Activated CD4-positive, alpha-beta T cell treated with anti-CD3 and anti-CD28 coated beads, Interleukin-2, amount 10 ng/mL, durations not matched to agents 7 days and 5 days (primary cell): ENCODE data around the gene IGF1R. TPM values are rescaled to one million over a fixed set of nuclear protein-coding genes. Genes with fewer than 3 reads are reported as not detected.

ENCODE experiments used
- CTCF ChIA-PET: fragments of 350-600 bp; sonication (Branson Sonifier 250); formaldehyde crosslinking; loops from one replicate; lab custom pipeline; 2021; ENCODE audit warnings: antibody characterized with exemption; lab: Charles Lee
- POLR2A ChIA-PET: fragments of 350-600 bp; sonication (Branson Sonifier 250); formaldehyde crosslinking; loops from one replicate; lab custom pipeline; 2021; ENCODE audit warnings: antibody characterized with exemption; lab: Charles Lee
- DNase-seq: peaks from one replicate; pipeline ENCODE4 v3.0.0-alpha.2; 2020
- H3K27ac Mint-ChIP-seq: one replicate; pipeline ENCODE4 v1.8.0; 2021; ENCODE audit warnings: mild to moderate bottlenecking, moderate library complexity, mixed read lengths
- H3K27me3 Mint-ChIP-seq: one replicate; pipeline ENCODE4 v1.8.0; 2021; ENCODE audit warnings: mixed read lengths
- H3K36me3 Mint-ChIP-seq: one replicate; pipeline ENCODE4 v1.8.0; 2021; ENCODE audit warnings: low read depth, mixed read lengths
- H3K4me1 Mint-ChIP-seq: one replicate; pipeline ENCODE4 v1.8.0; 2021; ENCODE audit warnings: mixed read lengths
- H3K4me3 Mint-ChIP-seq: one replicate; pipeline ENCODE4 v1.8.0; 2021; ENCODE audit warnings: mild to moderate bottlenecking, moderate library complexity, mixed read lengths
- H3K9me3 Mint-ChIP-seq: one replicate; pipeline ENCODE4 v1.8.0; 2021; ENCODE audit warnings: mixed read lengths
- total RNA-seq, 2 experiments: library from RNA; stranded (reverse); gene quantifications; one replicate each; pipeline ENCODE4 v1.2.3, GENCODE V29; 2021

Gene IGF1R
- total RNA-seq, 2 experiments from 2014 or later, result 18.8 to 24.8 TPM

DNA sequence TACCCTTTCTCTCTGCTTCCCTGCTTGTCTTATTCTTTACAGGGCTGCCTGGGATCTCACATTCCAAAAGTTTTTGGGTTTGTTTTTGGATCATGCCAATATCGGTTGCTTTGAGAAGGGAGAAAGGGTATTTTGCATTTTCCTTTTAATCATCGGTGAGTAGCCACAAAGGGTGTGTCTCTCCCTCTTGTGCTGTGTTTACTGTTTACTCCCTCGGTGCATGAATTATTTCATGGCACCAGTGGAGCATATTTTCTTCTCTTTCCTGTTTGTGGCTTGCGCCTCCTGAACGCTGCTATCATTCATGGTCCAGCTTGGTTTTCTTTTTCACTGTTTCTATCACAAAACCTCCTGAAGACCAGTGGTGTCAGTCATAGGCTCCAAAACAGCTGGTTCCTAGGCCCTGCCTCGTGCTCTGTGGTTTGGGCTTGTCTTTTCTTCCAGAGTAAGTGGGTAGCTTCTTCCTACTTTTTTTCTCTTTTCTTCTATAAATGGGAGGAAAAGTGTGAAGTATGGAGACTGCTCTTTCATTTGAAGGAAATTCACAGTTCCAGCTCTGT, 54.9 kb downstream of the IGF1R start:
- no peak overlapping the region for H3K4me3 Mint-ChIP-seq
- ChIA-PET CTCF (interaction anchor here (1.1 to 1.3 kb wide), 2 partner anchors 14 to 56 kb away, joined by 3 to 5 read pairs; no protein-coding TSS in a partner anchor), POLR2A (no interaction called here)
- no peaks in the 10 kb centered on the region for H3K9me3 Mint-ChIP-seq
- H3K27ac Mint-ChIP-seq, result peak overlapping the region; percentile 4
- peaks cover 3% of the 10 kb centered on the region for H3K36me3 Mint-ChIP-seq
- no peaks in the 10 kb centered on the region for H3K27me3 Mint-ChIP-seq
- no peak for DNase-seq
- peaks cover 29% of the 10 kb centered on the region for H3K4me1 Mint-ChIP-seq

DNA sequence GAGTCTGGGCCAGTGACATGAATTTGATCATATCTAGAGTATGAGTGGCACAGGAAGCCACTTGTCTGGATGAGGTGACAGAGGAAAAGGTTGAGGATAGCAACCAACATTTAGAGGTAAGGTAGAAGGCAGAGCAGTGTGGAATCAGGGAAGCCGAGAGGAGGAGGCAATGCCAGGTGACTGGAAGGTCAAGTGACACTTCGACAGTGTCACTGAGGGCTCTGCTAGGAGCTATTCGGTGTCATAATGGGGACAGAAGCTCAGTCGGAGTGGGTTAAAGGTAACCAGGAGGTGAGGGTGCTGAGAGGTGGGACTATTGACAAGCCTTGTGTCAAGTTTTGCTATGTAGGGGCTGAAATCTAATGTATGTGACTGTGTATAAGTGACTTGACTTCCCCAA, 56.7 kb downstream of the IGF1R start:
- Mint-ChIP-seq H3K9me3 (no peaks in the 10 kb centered on the region), H3K27ac (no peak overlapping the region), H3K27me3 (no peaks in the 10 kb centered on the region), H3K36me3 (peaks cover 8% of the 10 kb centered on the region), H3K4me3 (no peak overlapping the region), H3K4me1 (peaks cover 13% of the 10 kb centered on the region)
- POLR2A ChIA-PET, result interaction anchor here (0.5 kb wide), 1 partner anchor 10 kb away, joined by 5 read pairs; no protein-coding TSS in a partner anchor
- DNase-seq, result no peak
- CTCF ChIA-PET, result interaction anchor here (0.9 kb wide), 1 partner anchor 10 kb away, joined by 3 read pairs; no protein-coding TSS in a partner anchor

- Mint-ChIP-seq H3K9me3 (peaks cover 1% of the 10 kb centered on the region), H3K4me3 (no peak overlapping the region), H3K4me1 (peaks cover 7% of the 10 kb centered on the region), H3K27ac (no peak overlapping the region), H3K36me3 (peaks cover 12% of the 10 kb centered on the region), H3K27me3 (no peaks in the 10 kb centered on the region)
- POLR2A ChIA-PET, result no interaction called here
- no peak for DNase-seq
- CTCF ChIA-PET, result interaction anchor here (2.1 kb wide), 1 partner anchor 14 kb away, joined by 5 read pairs; no protein-coding TSS in a partner anchor
Observed at GRCh38 chr15:98706387-98706786, 58.0 kb downstream of the IGF1R start.

DNA sequence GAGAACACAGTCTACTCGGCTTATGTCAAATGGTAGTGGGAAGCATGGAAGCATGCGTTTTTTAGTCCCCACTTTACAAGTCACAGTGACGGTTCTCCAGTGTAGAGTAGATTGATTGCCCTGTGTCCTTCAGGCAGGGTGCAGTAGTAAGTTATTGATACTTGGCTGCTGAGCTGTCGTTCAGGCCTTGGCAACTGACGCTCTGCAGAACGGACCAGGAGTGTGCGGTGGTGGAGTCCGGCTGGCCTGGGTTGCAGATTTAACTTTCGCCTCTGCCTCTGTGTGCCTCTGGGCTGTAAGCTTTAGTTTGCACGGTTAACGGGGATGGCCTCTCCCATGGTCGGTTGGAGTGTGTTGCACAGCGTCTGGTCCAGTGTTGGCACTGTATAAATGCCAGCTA, 58.6 kb downstream of the IGF1R start:
- Mint-ChIP-seq H3K4me3 (no peak overlapping the region), H3K27ac (no peak overlapping the region), H3K36me3 (peaks cover 18% of the 10 kb centered on the region), H3K27me3 (no peaks in the 10 kb centered on the region), H3K4me1 (peaks cover 7% of the 10 kb centered on the region), H3K9me3 (peaks cover 6% of the 10 kb centered on the region)
- POLR2A ChIA-PET, result interaction anchor here (0.6 kb wide), 1 partner anchor 22 kb away, joined by 4 read pairs; no protein-coding TSS in a partner anchor
- DNase-seq, result no peak
- CTCF ChIA-PET, result interaction anchor here (2.1 kb wide), 1 partner anchor 13 kb away, joined by 5 read pairs; no protein-coding TSS in a partner anchor

DNA sequence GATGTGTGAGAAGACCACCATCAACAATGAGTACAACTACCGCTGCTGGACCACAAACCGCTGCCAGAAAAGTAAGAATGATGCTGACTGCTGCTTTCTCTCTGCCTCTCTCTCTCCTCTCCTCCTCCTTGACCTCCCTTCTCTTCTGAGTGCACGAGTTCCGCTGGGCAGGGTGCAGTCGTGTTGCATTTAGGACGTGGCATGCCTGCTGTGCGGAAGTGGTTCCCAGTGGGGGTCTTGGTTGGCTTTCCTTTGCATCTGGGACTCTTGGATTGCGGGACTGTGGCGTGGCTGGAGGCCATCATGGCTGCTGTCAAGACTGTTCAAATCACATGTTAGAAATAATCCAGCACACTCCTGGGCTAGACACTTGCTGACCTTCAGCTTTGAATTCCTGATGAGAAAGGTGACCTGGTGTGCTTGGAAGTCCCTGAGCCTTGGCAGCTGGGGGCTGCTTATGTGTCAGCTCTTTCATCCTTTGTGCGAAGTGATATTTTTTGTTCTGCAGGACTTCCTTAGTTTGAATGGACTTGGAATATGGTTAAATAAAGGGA, 59.8 kb downstream of the IGF1R start:
- Mint-ChIP-seq H3K36me3 (peaks cover 28% of the 10 kb centered on the region), H3K4me3 (no peak overlapping the region), H3K27me3 (no peaks in the 10 kb centered on the region), H3K9me3 (peaks cover 10% of the 10 kb centered on the region), H3K4me1 (peaks cover 12% of the 10 kb centered on the region), H3K27ac (no peak overlapping the region)
- ChIA-PET POLR2A (no interaction called here), CTCF (interaction anchor here (1.4 kb wide), 1 partner anchor 17 kb away, joined by 3 read pairs; no protein-coding TSS in a partner anchor)
- DNase-seq, result no peak

- ChIA-PET CTCF (interaction anchor here (0.5 kb wide), 1 partner anchor 350 kb away, joined by 3 read pairs; no protein-coding TSS in a partner anchor), POLR2A (no interaction called here)
- Mint-ChIP-seq H3K36me3 (peaks cover 30% of the 10 kb centered on the region), H3K27me3 (no peaks in the 10 kb centered on the region), H3K4me1 (peaks cover 44% of the 10 kb centered on the region), H3K9me3 (peaks cover 10% of the 10 kb centered on the region), H3K27ac (peak overlapping the region; percentile 50), H3K4me3 (no peak overlapping the region)
- no peak for DNase-seq
Observed at GRCh38 chr15:98711810-98712209, 63.5 kb downstream of the IGF1R start.

DNA sequence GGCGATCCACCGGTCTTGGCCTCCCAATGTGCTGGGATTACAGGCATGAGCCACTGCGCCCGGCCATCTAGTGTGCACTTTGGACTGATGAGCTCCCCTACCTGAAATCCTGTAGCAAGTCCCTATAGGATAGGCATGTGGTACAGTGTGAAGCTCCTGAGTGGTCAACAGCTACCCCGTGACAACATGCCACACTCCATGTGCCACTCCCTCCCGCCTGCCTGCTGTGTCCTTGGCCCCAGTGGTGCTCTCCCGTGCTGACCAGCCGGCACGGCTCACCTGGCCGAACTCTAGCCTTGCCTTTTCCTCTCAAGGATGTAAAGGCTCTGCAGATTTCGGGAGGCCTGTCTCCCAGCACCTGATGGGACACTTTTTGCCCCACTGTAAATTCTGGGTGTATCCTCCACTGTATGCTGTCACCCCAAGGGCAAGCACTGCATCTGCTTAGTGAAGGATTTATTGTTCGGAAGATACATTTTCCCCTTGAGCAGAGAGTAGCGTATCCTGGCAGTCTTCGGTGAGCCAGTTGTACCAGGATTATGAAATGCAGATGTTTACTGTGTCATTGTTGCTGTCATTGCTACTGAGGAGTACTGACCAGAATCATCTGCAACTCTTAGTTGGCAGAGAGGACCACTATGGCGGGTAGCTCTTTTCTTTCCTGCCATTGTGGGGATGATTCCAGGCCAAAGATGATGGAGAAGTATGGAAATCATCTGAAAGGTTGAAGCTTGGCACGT, 64.7 kb downstream of the IGF1R start:
- peaks cover 29% of the 10 kb centered on the region for H3K36me3 Mint-ChIP-seq
- POLR2A ChIA-PET, result no interaction called here
- peaks cover 10% of the 10 kb centered on the region for H3K9me3 Mint-ChIP-seq
- H3K4me3 Mint-ChIP-seq, result no peak overlapping the region
- H3K4me1 Mint-ChIP-seq, result peaks cover 50% of the 10 kb centered on the region
- DNase-seq, result no peak
- CTCF ChIA-PET, result no interaction called here
- no peaks in the 10 kb centered on the region for H3K27me3 Mint-ChIP-seq
- peak overlapping the region; percentile 31 for H3K27ac Mint-ChIP-seq

DNA sequence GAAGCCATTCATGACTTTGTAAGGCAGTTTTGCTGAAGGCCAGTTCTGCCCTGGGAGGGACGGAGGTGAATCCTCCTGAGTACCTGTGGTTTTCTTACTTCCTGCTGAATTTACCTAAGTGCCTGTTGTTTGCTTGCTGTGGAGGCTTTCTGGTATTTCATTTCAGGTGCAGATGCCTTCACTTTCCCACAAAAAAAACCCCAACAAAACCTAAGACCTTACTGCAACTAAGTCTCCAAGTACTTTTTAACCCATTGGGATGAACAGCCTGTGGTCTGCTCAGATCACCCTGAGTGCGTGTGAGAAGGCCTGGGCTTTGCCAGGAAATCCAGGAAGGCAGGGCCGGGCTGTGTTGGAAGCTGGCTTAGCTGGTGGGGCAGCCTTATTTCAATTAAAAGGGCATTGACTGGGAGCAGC, 65.3 kb downstream of the IGF1R start:
- H3K27me3 Mint-ChIP-seq, result no peaks in the 10 kb centered on the region
- H3K36me3 Mint-ChIP-seq, result peaks cover 25% of the 10 kb centered on the region
- H3K9me3 Mint-ChIP-seq, result peaks cover 10% of the 10 kb centered on the region
- ChIA-PET CTCF (no interaction called here), POLR2A (no interaction called here)
- H3K27ac Mint-ChIP-seq, result peak overlapping the region; percentile 71
- H3K4me3 Mint-ChIP-seq, result no peak overlapping the region
- peak; percentile 27 for DNase-seq
- H3K4me1 Mint-ChIP-seq, result peaks cover 50% of the 10 kb centered on the region

DNA sequence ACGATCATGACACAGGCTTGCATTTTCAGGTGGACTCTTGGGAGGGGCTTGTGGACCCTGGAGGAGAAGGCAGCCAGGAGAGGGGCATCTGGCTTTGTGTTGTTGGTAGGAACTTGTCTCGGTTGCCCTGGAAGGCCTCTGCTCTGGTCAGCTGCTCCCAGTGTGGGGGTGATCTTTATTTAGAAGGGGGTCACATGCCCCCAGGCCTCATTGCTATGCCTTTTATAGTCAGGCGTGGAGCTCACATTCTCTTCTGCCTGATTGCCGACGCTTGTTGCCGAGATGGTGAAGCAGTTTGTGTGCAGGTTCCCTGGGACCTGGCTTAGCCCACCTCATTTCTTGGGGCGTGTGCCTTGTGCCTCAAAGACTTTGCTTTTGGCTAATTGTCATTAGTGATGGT, 66.6 kb downstream of the IGF1R start:
- Mint-ChIP-seq H3K27ac (peak overlapping the region; percentile 54), H3K27me3 (no peaks in the 10 kb centered on the region)
- POLR2A ChIA-PET, result interaction anchor here (0.7 kb wide), 1 partner anchor 10 kb away, joined by 5 read pairs; no protein-coding TSS in a partner anchor

GRCh38 chr15:98715401-98715800, 67.1 kb downstream of the IGF1R start:
- POLR2A ChIA-PET, result no interaction called here
- no peaks in the 10 kb centered on the region for H3K27me3 Mint-ChIP-seq
- no peak overlapping the region for H3K27ac Mint-ChIP-seq
- peaks cover 10% of the 10 kb centered on the region for H3K9me3 Mint-ChIP-seq
- CTCF ChIA-PET, result interaction anchor here (1.3 kb wide), 1 partner anchor 11 kb away, joined by 3 read pairs; no protein-coding TSS in a partner anchor
- peaks cover 22% of the 10 kb centered on the region for H3K36me3 Mint-ChIP-seq
- DNase-seq, result no peak
- peaks cover 53% of the 10 kb centered on the region for H3K4me1 Mint-ChIP-seq
- H3K4me3 Mint-ChIP-seq, result no peak overlapping the region

More for the DNA sequence above, 66.6 kb downstream of the IGF1R start:
- no peak overlapping the region for H3K4me3 Mint-ChIP-seq
- no peak for DNase-seq
- H3K9me3 Mint-ChIP-seq, result peaks cover 10% of the 10 kb centered on the region
- CTCF ChIA-PET, result interaction anchor here (1.3 kb wide), 1 partner anchor 10 kb away, joined by 3 read pairs; no protein-coding TSS in a partner anchor
- H3K4me1 Mint-ChIP-seq, result peaks cover 50% of the 10 kb centered on the region
- peaks cover 22% of the 10 kb centered on the region for H3K36me3 Mint-ChIP-seq

DNA sequence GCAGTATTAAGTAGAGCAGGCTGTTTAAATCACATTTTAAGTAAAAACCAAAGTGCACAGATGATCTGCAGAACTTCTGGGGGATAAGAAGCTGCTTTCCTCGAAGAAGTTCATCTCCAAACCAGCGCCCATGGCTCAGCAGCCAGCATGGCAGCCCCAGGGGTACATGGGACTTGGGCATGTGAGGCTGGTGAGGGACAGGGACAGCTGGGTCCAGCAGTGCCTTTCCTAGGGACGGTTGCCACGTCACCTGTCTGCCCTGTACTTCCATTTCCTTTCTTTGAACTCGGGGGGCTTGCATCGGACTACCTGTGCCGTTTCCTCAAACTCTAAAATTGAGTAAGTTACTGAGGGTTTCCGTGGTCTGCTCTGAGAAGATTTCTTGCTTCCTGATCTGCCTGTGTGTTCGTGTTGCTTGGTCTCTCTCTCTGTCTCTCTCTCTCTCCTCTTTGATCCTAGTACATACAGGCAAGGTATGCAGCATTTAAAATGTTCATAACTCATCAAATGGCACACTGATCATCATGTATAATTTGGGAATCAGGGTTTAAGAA, 67.6 kb downstream of the IGF1R start:
- DNase-seq, result peak; percentile 13
- peaks cover 20% of the 10 kb centered on the region for H3K36me3 Mint-ChIP-seq
- peaks cover 59% of the 10 kb centered on the region for H3K4me1 Mint-ChIP-seq
- ChIA-PET POLR2A (no interaction called here), CTCF (no interaction called here)
- H3K27ac Mint-ChIP-seq, result peak overlapping the region; percentile 38
- H3K4me3 Mint-ChIP-seq, result no peak overlapping the region
- H3K9me3 Mint-ChIP-seq, result peaks cover 10% of the 10 kb centered on the region
- H3K27me3 Mint-ChIP-seq, result no peaks in the 10 kb centered on the region

DNA sequence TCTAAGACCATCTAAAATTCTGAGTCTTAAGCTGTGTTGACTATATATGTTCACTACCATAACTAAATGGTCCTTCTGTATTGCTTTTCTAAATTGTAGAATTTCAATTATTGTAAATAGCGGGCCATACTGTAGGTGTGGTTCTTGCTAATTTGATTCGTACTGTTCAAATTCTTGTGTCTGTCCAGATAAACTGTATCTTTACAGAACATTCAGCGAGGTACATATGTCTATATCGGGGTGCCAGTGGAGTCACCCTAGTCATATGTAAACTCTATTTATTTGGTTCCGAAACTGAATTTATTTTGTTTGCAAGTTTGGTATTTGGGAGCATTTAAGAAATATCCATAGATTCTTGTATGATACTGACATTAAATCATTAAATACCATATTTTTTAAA, 69.0 kb downstream of the IGF1R start:
- H3K4me1 Mint-ChIP-seq, result peaks cover 69% of the 10 kb centered on the region
- no peak overlapping the region for H3K4me3 Mint-ChIP-seq
- no peak overlapping the region for H3K27ac Mint-ChIP-seq
- no peak for DNase-seq
- H3K27me3 Mint-ChIP-seq, result no peaks in the 10 kb centered on the region
- CTCF ChIA-PET, result no interaction called here
- POLR2A ChIA-PET, result no interaction called here
- peaks cover 8% of the 10 kb centered on the region for H3K36me3 Mint-ChIP-seq
- H3K9me3 Mint-ChIP-seq, result peaks cover under 1% of the 10 kb centered on the region
